Kidney glomerular epithelial cell (primary cell): Measurements from ENCODE around the gene EDAR.

ENCODE experiments used
- DNase-seq: peaks from one replicate; lab custom pipeline; 2025; lab: John Stamatoyannopoulos, UW

Gene EDAR

GRCh38 chr2:109001201-109001600, 12.2 kb upstream of the EDAR start:
- DNase-seq, result no peak

GRCh38 chr2:109000738-109001137, 11.7 kb upstream of the EDAR start:
- DNase-seq, result no peak

GRCh38 chr2:108998911-108999310, 9.9 kb upstream of the EDAR start:
- no peak for DNase-seq

GRCh38 chr2:108994178-108994577, 5.2 kb upstream of the EDAR start:
- DNase-seq, result no peak

- no peak for DNase-seq
Measured at GRCh38 chr2:108993095-108993937, 4.3 kb upstream of the EDAR start.

- DNase-seq, result no peak
Measured at GRCh38 chr2:108988076-108988795, 784 bp downstream of the EDAR start.

GRCh38 chr2:108986916-108987510, 2.0 kb downstream of the EDAR start:
- no peak for DNase-seq

- DNase-seq, result no peak
Measured at GRCh38 chr2:108983610-108984009, 5.4 kb downstream of the EDAR start.

- DNase-seq, result no peak
Measured at GRCh38 chr2:108983061-108983460, 6.0 kb downstream of the EDAR start.

- no peak for DNase-seq
Measured at GRCh38 chr2:108982259-108982679, 6.8 kb downstream of the EDAR start.

- no peak for DNase-seq
Measured at GRCh38 chr2:108981846-108982245, 7.2 kb downstream of the EDAR start.

- peak; percentile 41 for DNase-seq
Measured at GRCh38 chr2:108980076-108980475, 8.9 kb downstream of the EDAR start.

GRCh38 chr2:108979461-108979860, 9.6 kb downstream of the EDAR start:
- no peak for DNase-seq

- DNase-seq, result peak; percentile 57
Measured at GRCh38 chr2:108978709-108979111, 10.3 kb downstream of the EDAR start.

GRCh38 chr2:108975613-108976435, 13.2 kb downstream of the EDAR start:
- DNase-seq, result no peak

- DNase-seq, result no peak
Measured at GRCh38 chr2:108974674-108975073, 14.3 kb downstream of the EDAR start.

- DNase-seq, result no peak
Measured at GRCh38 chr2:108972663-108973062, 16.4 kb downstream of the EDAR start.

- peak; percentile 51 for DNase-seq
Measured at GRCh38 chr2:108971661-108972566, 17.1 kb downstream of the EDAR start.

- no peak for DNase-seq
Measured at GRCh38 chr2:108970369-108970768, 18.7 kb downstream of the EDAR start.

GRCh38 chr2:108969856-108970255, 19.2 kb downstream of the EDAR start:
- no peak for DNase-seq

GRCh38 chr2:108968619-108969018, 20.4 kb downstream of the EDAR start:
- peak; percentile 6 for DNase-seq
